Activated CD4-positive, CD25-positive, alpha-beta regulatory T cell treated with anti-CD3 and anti-CD28 coated beads, Interleukin-2, amount 50 U/mL, for 16 hours (primary cell): ENCODE results near the gene ECHS1.
"Not testable (repeated sequence)": the region's sequence is repeated elsewhere in the genome, so short reads cannot be mapped to it uniquely, and the experiment has no call there.

Source experiments
- DNase-seq: peaks from one replicate; pipeline ENCODE4 v3.0.0-alpha.2; 2020; ENCODE audit warnings: low read depth, low spot score

The ECHS1 gene

DNA sequence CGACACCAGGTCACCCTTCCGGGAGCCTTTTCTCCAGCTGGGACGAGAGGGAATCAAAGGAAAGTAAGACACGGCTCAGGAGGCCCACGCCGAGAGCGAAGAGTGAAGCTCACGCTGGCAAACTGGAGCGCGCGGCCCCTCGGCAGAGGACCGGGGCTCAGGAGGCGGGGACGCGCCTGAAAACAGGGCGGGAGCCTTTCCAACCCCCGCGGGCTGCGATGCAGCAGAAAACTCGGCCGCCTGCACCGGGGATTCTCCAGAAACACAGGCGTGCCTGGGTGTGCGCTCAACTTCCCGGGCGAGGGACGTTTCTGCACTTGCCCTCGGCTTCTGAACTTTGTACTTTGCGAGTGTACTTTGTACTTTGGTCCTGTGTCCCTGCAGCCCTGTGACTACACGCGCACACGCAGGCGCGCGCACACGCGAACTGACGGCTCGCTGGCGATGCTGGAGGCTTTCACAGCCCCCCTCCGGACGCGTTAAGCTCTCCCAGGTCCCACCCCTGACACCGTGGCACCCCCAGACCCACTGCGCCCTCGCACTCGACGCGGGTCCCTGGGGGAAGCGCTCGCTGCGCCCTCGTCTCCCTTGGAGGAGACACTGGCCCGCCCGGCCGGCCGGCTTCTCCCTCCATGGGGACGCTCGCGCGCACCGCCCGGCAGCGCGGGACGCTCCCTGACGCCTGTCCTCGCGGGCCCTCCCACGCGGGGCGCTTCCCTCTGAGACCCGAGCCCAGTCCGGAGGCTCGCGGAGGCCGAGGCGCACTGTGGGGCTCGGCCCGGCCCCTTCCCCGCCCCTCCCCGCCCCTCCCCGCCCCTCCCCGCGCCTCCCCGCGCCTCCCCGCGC lies 5.3 kb upstream of the ECHS1 start:
- no peak for DNase-seq

DNA sequence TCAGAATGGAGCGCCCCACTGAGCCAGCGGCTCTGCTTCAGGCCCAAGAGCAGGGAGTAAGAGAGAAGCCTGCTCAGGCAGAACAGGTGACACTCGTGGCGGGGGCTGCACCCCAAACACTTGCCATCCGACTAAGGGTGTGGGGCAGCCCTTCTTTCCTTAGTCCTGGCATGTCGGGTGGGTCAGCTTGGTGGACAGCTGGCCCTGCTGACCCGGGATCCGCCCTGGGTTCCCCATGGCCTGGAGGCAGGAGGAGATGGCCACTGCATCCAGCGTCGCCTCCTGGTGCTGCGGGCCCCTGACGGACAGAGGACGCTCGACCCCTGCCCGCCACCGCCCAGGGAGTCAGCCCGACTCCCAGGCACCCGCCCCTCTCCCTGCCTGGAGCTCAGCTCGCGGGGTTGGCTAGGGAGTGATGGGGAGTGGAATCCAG lies 4.7 kb upstream of the ECHS1 start:
- no peak for DNase-seq

DNA sequence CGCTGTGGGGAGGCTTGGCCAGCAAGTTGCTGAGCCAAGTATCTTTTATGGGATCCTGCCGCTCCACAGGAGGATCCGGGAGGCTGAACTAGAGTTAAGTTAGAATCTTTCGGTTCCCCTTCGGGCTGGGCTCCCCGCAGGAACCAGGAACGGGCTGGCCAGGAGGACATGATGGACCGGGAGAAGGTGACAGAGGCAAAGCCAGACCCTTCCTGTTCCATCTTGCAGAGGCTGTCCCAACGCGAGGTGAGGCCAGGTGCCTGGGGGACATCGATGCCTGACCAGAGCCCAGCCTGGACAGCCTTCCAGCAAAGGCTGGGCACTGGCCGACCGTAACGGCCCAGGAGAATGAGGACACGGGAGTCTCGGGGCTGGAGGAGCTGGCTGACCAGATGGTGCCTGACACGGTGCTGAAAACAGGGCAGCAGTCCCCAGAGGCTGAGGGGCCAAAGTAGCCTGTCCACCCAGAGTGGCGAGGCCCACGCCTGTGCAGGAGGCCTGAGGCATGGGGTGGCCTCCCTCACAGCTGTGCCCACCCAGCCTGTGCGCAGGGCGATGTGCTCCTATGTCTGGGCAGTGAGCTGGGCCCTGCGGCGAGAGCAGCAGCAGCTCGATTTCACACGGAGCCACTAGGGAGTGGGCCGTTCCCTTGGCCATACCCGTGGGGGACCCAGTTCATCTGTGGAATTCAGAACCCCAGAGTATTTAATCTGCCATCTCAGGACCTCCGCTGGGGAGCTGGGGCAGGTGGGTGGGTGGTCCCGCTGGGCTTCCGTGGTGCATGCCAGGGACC lies 4.1 kb upstream of the ECHS1 start:
- DNase-seq: no peak

DNA sequence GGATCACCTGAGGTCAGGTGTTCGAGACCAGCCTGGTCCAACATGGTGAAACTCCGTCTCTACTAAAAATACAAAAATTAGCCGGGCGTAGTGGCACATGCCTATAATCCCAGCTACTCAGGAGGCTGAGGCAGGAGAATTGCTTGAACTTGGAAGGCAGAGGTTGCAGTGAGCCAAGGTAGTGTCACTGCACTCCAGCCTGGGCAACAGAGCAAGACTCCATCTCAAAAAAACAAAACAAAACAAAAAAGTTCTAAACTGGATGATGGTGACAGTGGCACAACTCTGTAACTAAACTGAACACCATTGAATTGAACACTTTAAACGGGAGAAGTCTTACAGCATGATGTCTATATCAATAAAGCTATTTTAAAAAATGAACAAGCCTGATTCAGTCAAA lies 3.0 kb upstream of the ECHS1 start:
- DNase-seq: not testable (repeated sequence)

DNA sequence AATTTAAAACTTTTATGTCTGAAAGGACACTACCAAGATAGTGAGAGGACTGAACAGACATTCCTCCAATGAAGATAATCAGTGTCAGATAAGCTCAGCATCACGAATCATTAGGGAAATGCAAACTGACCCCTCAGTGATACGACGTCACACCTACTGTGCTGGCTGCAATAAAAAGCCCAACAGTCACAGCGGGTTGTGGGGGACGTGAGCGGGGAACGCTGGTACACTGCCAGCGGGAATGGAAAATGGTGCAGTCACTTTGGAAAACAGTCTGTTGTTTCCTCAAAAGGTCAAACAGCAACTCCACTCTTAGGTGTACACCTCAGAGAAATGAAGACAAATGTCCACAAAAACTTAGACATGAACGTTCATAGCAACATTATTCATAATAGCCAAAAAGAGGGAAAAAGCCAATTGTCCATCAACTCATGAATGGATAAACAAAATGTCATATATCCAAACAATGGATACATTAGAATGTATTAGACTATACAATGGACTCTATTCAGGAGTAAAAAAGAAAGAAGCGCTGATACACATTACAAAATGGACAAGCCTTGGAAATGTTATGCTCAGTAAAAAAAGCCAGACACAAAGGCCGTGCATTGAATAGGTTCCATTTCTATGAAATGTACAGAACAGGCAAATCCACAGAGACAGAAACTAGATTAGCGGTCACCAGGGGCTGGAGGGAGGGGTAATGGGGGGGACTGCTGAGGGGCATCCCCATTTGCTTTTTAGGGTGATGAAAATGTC lies 2.4 kb upstream of the ECHS1 start:
- no peak for DNase-seq

DNA sequence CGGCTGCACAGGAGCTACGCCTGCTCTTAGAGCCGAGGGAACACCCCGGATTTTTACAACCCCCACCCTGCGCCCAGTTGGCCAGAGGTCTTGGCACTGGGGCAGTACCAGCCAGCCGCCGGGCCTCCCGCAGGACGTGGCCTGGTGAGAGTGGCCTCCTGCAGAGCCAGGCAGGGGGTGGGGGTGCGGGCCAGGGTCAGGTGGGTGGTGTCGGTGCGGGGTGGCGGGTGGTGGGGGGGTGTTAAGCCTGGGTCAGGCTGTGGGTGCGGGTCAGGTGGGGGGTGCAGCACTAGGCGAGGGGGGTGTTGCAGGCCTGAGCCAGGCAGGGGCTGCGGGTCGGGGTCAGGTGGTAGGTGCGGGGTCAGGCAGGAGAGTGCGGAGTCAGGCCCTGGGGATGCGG lies 647 bp downstream of the ECHS1 start:
- no peak for DNase-seq

DNA sequence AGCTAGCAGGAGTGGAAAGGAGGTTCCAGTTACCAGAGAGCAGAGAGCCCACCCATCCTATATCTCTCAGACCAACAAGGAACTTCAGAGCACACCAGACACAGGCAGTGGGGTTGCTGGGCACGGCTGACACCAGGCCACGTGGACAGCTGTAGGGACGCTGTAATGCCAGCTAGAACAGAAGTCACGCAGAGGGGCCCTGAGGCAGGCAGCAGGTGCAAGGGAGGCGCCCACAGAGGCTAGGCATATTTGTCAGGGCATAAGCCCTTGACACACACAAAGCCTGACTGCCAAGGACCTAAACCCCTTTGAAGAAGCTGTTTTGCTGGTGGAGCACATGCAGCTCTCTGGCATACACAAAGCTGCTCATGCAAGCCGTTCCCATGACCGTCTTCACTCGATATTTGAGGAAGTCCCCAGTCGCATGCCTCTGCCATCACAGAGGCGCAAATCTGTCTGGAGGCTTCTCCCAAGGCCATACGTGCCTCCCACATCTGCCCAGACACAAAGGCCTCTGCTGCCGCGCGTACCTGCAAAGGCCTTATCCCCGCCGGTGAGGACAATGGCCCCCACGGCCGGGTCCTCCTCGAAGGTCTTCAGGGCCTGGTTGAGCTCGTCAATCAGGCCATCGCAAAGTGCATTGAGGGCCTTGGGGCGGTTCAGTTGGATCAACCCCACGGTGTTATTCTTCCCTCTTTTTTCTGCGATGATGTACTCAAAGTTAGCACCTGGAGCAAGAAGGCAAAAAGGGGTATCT lies 2.9 kb downstream of the ECHS1 start:
- DNase-seq: no peak

DNA sequence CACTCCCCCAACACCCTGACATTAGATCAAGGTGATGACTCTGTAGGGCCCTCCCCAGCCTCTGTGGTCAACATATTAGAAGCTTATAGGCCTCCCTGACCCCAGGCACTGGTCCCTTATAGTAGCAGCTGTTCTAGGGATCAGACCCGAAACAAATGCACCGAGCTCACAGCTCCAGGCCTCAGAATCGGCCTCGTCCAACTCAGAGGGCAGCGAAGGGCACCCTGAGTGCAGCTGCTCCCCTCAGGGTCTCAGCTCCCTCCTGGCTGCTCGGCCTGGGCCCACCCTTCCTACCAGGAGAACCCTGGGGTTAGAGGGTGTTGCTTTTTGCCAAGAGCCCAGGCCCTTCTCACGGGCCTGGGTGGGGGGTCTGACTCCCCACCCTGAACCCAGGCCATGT lies 5.0 kb downstream of the ECHS1 start:
- DNase-seq: no peak

DNA sequence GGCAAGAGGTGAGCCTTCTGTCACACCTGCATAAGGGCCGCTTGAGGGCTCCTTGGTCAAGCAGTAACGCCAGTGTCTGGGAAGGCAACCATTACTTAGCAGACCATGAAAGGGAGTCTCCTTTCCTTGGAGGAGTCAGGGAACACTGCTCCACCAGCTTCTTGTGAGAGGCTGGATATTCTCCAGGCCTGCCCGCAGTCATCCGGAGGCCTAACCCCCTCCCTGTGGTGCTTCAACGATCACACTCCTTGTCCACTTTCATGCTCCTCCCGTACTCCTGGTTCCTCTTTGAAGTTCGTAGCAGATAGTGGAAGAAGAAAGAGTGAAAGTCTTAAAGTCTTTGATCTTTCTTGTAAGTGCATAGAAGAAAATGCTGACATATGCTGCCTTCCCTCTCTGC lies 5.7 kb downstream of the ECHS1 start:
- DNase-seq: not testable (repeated sequence)

DNA sequence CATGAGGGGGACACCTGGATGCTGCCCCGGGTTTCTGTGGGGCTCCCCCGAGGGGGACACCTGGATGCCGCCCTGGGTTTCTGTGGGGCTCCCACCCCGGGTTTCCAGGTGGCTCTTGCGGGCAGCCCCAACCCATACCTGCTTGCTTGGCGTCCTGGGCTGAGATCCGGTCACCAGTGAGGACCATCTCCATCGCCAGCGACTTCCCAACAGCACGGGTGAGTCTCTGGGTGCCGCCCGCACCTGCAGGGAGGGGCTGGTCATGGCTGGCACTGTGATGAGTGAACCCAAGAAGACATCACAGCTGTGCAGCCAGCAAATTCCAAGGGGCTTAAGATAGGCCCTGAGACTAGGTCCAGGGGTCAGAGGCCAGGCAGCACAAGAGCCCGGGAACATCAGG lies 6.4 kb downstream of the ECHS1 start:
- DNase-seq: no peak

DNA sequence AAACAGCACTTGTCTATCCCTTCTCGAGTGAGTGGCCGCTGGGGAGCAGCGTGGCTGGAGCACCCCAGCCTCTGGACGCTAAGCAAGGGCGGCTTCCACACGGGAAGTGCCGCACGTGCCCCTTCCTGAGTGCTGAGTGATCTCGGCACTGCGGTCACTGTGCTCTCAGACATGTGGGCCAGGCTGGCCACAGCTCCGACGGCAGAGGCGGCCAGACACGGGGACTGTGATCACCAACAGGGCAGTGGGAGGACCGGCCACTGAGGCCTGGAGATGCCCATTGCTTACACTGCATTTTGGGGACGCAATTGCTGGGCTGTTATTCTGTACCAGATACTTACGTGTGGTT lies 7.0 kb downstream of the ECHS1 start:
- DNase-seq: no peak

DNA sequence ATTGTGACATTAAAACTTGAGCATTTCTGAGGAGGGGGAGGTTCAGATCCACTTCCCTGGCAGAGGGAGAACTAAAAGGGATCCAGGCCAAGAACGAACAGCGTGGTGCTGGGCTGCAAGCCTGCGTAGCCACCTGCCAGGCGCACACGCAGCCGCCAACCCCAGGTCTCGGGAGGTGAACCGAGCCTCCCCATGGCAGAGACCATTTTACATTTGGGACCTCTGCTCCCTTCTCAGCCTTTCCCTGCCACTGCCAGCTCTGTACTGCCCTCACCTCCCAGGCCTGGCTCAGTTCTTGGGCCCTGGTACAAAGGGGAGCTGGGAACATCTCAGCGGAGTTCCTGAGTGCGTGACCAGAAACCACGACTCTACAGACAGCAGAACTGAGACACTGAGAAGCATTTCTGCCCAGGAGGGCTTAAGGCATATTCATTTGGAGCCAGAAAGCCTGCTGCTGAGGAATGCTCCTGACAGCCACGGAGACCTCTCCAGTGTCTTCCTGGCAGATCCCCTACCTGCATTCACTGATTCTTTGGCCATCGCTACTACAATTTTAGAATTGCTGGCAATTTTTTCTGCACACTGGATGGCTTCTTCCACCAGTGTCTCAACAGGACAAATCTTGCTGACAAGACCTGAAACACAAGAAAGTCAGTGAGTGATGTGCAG lies 7.6 kb downstream of the ECHS1 start:
- no peak for DNase-seq

DNA sequence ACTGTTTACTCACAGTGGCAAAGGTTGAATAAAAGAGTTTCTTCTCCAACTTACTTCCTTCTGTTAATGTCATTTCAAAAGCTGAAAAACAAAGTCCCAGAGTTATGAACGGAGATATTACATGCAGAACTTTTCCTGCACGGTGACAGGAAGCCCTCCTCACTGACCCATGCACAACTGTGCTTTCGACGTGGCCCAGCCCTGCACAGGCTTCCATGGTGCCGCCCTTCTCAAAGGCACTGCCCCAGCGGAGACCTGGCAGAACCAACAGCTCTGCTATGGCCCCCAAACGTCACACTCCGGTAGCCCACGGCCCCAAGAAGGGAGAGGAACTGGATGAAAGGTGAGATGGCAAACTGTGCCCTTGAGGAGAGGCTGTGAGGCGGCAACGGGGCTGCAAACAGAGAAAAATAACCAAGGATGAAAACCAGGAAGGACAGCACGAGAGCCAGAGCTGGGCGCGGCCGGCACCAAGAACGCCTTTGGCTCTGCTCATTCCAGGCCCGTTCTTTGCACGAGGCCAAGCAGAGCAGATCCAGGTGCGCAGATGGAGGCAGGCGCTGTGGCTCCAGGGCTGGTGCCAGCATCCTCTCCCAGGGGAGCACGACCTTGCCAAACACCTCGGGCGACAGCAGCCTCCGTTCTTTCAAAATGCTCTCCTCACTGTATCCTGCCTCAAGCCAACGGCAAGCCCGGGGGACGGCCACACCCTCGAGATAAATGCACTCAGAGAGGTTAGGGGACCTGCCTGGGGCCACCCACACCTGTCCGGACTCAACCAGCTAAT lies 8.3 kb downstream of the ECHS1 start:
- no peak for DNase-seq

DNA sequence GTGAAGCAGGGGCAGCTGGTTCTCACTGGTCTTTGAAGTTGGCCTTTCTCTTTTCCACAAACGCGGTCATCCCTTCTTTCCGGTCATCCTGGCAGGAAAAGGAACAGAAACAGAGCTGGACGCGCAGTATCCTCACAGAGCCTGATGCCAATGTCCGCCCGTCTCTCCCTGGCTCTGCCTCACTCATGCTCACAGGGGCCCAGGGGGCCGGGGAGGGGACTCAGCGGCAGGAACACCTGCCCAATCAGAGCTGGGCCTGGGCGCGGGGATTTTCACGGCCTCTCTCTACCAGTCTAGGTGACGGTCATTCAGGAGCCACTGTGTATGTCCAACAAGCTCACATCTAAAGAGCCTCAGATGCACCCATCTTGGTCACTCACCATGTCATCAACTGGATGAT lies 10.3 kb downstream of the ECHS1 start:
- no peak for DNase-seq

DNA sequence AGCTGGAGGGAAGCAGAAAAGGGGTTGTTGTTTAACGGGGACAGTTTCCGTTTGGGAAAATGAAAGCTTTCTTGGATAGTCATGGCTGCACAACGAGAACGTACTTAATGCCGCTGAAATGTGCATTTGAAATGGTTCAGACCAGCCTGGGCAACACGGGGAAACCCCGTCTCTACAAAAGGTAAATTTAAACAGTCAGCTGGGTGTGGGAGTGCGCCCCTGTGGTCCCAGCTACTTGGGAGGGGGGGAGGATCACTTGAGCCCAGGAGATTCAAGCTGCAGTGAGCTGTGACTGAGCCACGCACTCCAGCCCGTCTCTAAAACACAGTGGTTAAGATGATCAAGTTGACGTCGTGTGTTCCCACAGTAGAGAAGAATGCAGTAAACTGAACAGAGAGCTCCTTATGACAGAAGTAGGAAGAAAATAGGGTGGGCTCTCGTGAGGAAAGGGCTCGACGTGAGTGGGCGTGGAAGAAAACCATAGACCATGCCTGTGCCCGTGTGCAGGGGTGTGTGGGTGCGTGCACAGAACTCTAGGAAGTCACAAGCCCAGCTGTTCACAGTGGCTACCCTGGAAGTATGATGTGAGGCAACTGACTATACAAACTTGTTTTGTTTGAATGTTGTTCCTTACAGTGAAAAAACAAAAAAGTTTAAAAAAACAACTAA lies 11.2 kb downstream of the ECHS1 start:
- no peak for DNase-seq

DNA sequence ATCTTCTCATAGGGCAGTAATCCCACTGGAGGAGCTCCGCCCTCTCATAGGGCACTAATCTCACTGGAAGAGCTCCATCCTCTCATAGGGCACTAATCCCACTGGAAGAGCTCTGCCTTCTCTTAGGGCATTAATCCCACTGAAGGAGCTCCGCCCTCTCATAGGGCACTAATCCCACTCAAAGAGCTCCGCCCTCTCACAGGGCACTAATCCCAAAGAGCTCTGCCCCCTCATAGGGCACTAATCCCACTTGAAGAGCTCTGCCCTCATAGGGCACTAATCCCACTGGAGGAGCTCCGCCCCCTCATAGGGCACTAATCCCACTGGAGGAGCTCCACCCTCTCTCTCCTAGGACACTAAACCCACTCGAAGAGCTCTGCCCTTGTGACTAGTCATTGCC lies 11.9 kb downstream of the ECHS1 start:
- no peak for DNase-seq

DNA sequence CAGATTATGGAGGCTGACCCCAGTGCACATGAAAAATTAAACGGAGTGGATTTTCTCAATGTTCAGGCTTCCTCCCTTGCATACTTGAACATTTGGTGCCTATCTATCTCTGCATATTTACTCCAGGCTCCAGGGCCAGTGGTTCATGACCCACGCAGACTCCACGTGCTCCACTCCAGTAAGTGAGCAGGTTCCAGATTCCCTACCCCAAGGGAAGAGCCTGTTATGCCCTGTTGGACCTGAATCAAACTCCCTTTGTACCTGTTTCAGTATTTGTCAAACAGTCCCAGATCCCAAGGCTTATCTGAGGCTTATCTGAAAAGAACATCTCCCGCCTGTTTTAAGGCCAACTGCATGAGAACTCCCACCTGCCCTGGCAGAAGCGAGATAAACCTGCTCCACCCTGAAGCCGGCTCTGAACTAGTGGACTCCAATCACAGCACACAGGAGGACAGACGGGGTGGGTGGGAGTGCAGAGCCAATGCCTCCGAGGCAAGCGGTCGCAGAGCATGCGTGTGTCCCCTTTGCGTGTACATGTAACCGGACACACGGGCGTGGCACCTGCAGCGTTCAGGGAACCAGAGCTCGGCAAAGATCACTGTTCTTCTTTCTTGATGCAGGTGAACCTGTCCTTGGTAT lies 13.1 kb downstream of the ECHS1 start:
- DNase-seq: no peak

DNA sequence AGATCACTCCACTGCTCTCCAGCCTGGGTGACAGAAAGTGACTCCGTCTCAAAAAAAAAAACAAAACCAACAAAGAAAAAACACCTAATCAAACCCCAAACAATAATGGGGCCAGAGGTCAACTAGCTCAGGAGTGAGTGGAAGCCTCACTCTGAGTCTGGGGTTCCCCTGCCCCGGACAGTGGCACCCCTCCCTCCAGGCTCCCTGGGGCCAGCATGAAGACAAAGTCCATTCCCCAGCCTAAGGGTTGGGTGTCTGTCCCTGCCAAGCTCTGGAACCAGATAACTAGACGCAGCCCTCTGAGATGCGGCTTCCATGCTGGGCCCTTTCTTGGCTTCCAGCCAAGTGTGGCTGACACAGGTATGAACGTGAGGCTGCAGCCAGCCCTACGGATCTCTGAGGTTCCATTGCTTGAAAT lies 13.6 kb downstream of the ECHS1 start:
- DNase-seq: no peak

DNA sequence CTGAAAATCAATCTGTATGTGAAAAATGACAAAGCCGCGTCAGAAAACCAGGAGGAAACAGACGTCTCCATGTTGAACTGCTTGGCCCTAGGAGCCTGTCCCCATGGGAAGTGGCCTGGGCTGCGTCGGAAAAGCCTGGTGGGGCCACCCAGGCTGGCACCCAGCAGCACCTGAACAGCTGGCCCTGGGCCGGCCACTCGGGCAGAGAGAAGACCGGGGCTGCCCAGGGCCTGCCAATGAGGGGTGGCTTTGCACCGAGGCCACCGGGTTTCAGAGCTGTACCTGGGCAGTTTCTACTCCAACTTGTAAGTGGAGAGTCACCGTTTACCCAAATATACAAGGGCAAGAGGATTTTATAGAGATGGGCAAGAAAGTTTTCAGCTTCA lies 14.2 kb downstream of the ECHS1 start:
- DNase-seq: no peak
